Superior temporal gyrus (tissue), 1 donor: Measurements from ENCODE around the gene MCF2L.

Source experiments
- DNase-seq: peaks from one replicate; pipeline ENCODE4 v3.0.0-alpha.2; 2016; ENCODE audit errors: extremely low spot score

Gene MCF2L

DNA sequence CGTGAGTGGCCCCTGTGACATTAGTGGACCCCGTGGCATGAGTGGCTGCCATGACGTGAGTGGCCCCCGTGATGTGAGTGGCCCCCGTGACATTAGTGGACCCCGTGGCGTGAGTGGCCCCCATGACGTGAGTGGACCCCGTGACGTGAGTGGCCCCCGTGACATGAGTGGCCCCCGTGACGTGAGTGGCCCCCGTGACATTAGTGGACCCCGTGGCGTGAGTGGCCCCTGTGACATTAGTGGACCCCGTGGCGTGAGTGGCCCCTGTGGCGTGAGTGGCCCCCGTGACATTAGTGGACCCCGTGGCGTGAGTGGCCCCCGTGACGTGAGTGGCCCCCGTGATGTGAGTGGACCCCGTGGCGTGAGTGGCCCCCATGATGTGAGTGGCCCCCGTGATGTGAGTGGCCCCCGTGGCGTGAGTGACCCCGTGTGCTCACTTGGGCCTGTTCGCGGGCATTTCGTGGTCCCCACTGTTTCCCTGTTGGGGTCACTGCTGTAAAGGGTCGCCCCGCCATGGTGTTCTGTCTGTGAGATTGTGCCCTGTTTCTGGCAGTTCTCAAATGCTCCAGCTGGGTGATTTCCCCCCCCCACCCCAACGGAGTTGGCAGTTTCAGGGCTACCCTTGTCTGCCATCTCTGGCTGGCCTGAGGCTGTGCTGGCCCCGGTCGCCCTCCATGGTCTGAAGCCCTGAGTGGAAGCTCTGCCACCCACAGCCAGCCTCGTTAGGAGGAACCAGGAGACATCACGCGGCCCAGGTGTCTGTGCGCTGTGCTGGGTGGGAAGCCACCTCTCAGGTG lies 64.2 kb downstream of the MCF2L start:
- DNase-seq: no peak

DNA sequence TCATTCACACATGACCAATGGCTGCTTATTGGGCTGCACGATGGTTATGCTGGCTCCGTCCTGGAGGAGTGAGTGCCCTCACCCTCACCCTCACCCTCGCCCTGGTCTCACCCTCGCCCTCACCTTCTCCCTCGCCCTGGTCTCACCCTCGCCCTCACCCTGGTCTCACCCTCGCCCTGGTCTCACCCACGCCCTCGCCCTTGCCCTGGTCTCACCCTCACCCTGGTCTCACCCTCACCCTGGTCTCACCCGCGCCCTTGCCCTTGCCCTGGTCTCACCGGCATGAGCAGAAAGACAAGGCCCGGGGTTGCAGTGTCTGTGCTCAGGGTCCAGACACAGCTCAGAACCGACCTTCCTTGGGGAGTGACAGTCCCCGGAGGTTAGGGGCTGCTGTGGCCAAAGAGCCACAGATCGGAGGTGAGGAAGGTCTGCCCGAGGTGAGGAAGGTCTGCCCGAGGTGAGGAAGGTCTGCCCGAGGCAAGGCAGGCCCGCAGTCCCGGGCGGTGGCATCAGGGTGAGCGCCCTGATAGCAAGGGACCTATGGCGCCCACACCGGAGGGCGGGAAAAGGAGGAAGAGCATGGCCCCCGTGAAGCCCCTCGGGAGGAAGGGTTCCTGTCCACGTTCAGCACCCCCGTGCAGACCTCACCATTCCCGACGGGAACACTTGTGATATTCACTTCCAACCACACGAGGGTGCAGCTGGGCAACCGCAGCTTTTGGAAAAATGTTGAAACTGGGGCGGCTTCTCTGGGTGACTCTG lies 65.6 kb downstream of the MCF2L start:
- DNase-seq: peak; percentile 89

GRCh38 chr13:113035213-113035800 lies 66.3 kb downstream of the MCF2L start:
- DNase-seq: no peak

- no peak for DNase-seq
Measured at GRCh38 chr13:113036401-113036800, 67.4 kb downstream of the MCF2L start.

- no peak for DNase-seq
Measured at GRCh38 chr13:113040031-113040430, 71.0 kb downstream of the MCF2L start.

- DNase-seq: no peak
Measured at GRCh38 chr13:113040597-113041292, 71.7 kb downstream of the MCF2L start.

DNA sequence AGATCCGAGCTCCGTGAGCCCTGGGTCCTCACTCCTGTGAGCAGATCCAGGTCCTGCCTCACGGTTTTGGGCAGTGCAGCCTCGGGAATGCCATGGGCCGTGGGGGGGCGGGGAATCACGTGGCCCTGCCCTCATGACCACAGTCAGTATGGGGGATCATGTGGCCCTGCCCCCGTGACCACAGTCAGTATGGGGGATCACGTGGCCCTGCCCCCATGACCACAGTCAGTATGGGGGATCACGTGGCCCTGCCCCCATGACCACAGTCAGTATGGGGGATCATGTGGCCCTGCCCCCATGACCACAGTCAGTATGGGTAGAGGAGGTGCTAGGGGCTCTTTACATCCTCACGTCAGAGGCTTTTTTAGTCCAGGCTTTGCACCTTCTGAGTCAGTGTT lies 72.3 kb downstream of the MCF2L start:
- peak; percentile 78 for DNase-seq

DNA sequence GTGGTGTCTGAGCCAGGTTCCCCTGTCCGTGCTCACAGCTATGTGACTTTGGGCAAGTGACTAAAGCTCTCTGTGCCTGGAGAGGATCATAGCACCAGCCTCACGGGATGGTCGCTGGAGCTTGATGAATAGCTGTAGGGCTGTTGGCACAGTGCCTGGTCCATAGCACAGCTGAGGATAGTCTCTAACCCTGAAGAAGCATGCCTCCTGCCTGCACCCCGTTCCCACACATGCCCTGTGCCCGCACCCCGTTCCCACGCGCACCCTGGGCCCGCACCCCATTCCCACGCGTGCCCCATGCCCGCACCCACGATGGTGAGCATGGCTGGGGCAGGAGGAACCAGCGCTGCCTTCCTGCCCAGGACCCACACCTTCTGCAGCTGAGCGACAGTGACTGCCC lies 72.9 kb downstream of the MCF2L start:
- DNase-seq: no peak

- DNase-seq: no peak
Measured at GRCh38 chr13:113042456-113042855, 73.4 kb downstream of the MCF2L start.

- DNase-seq: no peak
Measured at GRCh38 chr13:113043001-113043630, 74.1 kb downstream of the MCF2L start.

GRCh38 chr13:113043931-113044330 lies 74.9 kb downstream of the MCF2L start:
- DNase-seq: peak; percentile 62

DNA sequence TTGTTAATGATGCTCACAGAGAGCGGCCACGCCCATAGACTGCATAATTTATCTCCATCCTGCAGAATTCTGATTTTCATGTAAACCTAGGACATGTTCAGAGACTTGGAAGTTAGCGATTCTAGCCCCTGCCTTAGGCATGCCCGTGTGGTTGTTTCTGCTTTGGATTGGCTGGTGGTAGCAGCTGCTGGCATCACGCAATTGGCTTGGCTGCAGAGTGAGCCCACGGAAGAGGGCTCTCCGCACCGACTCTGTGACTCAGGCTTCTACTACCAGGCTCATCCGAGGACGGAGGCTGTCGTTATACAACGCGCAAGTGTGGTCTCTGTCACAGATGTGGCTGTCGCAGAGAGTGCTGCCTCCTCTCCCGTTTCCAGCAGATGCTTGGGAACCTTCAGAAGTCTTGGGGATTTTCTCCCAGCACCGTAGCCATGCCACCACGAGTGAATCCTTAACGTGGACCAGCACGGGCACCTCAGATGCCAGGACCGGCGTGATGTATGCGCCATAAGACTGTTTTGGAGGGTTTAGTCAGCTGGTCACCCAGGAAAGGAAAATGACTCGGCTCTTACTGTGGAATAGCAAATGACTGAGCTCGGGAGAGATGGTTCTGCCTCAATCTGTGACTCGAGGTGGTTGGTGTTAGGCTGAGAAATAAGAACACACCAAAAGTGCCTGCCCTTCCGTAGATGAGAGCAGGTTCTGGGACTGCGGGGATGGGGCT lies 75.5 kb downstream of the MCF2L start:
- peak; percentile 96 for DNase-seq

DNA sequence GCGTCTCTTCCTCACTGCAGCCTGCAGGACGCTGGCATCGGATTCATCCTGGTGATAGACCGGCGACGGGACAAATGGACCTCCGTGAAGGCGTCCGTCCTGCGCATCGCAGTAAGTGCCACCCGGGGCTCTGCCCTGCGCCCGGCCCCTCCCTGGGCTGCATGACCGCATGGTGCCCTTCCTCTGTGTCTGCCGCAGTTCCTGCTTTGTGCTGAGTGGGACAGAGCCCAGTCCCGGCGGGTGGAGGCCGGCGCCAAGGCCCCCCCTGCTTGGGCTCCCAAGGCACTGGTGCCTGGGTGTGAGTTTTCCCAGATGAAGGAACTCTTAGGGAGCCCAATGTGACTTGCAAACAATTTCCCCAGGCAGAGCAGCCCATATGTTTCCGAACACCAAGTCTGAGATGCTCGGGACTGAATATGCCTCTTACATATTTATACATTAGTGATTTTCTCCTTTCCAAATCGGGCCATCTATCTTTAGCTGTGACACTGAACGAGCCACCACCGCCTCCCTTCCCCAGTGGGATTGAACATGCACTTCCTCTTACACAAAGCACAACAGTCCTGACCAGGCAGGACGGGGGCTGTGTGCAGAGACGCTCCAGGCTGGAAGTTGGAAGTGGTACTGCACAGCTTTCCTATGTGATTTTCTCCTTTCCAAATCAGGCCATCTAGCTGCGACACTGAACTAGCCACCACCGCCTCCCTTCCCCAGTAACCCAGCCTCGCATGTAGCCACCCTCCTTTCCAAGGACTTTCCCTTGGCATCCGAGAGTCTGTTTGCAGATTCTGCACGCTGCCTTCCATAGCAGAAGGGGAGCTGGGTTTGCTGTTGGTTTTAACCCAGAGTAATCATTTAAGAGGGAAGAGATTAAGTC lies 76.5 kb downstream of the MCF2L start:
- peak; percentile 76 for DNase-seq

- DNase-seq: no peak
Measured at GRCh38 chr13:113046128-113046882, 77.3 kb downstream of the MCF2L start.

GRCh38 chr13:113046883-113047244 lies 77.8 kb downstream of the MCF2L start:
- no peak for DNase-seq

GRCh38 chr13:113047587-113047986 lies 78.6 kb downstream of the MCF2L start:
- DNase-seq: no peak

DNA sequence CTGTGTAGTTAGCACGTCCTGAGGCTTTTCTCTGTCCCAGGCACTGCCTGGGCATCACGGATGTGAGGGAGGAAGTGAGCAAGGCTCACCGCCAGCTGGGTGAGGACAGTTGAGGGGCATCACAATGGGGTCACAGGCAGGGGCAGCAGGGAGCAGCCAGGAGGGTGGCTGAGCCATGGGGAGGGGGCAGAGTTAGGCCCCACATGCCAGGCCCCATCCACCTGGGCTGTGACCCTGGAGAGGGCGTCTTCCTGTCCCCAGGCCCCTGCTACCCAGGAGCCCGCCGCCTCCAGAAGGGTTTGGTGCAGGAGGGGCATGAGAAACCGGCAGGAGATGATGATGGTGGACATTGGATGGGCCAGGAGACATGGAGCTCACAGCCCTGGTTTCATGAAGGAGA lies 79.8 kb downstream of the MCF2L start:
- DNase-seq: no peak

GRCh38 chr13:113049521-113049941 lies 80.5 kb downstream of the MCF2L start:
- peak; percentile 87 for DNase-seq

DNA sequence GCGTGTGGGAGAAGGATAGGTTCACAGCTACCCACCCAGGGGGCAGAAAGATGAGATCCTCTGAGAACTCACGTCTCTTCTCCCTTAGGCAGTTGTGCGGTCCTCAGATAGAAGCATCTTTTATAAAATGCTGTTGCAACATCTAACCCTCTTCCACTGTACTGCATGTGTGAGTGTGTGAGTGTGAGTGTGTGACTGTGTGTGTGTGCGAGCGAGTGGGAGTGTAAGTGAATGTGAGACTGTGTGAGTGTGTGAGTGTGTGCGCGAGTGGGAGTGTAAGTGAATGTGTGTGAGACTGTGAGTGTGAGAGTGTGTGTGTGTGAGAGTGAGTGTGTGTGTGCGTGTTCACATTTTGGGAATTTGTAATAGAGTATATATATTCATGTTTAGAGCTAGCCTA lies 81.0 kb downstream of the MCF2L start:
- no peak for DNase-seq
